Mesendoderm (in vitro differentiated cells): ENCODE results near the gene NIPA2.
"Not testable (repeated sequence)": the region's sequence is repeated elsewhere in the genome, so short reads cannot be mapped to it uniquely, and the experiment has no call there.

Experiments
- DNase-seq: peaks from one replicate; pipeline ENCODE4 v3.0.0; 2013
- H2AK5ac ChIP-seq: 2 replicates; pipeline ENCODE4 v1.6.1; 2013; ENCODE audit warnings: low read length, inconsistent platforms
- H2BK120ac ChIP-seq: 2 replicates; pipeline ENCODE4 v1.6.1; 2013; ENCODE audit warnings: low read depth, mild to moderate bottlenecking, low read length, moderate library complexity, mixed read lengths
- H2BK15ac ChIP-seq: replicated peaks from 2 replicates; pipeline ENCODE4 v1.6.1; 2013; ENCODE audit warnings: low read depth, mild to moderate bottlenecking, moderate library complexity
- H2BK5ac ChIP-seq: 2 replicates; pipeline ENCODE4 v1.6.1; 2013; ENCODE audit warnings: low read length, inconsistent platforms
- H3K18ac ChIP-seq: 2 replicates; pipeline ENCODE4 v1.6.1; 2013; ENCODE audit warnings: mild to moderate bottlenecking, low read length, mixed read lengths
- H3K23ac ChIP-seq: one replicate; pipeline ENCODE4 v1.6.1; 2013; ENCODE audit warnings: low read length
- H3K27ac ChIP-seq: 2 replicates; pipeline ENCODE4 v1.5.1; 2013; ENCODE audit warnings: low read depth, mild to moderate bottlenecking, inconsistent platforms, low read length, moderate library complexity
- H3K27me3 ChIP-seq: 2 replicates; pipeline ENCODE4 v1.6.1; 2013; ENCODE audit warnings: low read length, control low read depth, mild to moderate bottlenecking, inconsistent platforms; ENCODE audit not compliant: insufficient read depth, poor library complexity
- H3K36me3 ChIP-seq: 2 replicates; pipeline ENCODE4 v1.6.1; 2013; ENCODE audit warnings: low read length, inconsistent platforms; ENCODE audit not compliant: control insufficient read depth, insufficient read depth
- H3K4ac ChIP-seq: one replicate; pipeline ENCODE4 v1.6.1; 2013; ENCODE audit warnings: low read depth, mild to moderate bottlenecking, low read length, moderate library complexity
- H3K4me1 ChIP-seq: 2 replicates; pipeline ENCODE4 v1.6.1; 2013; ENCODE audit warnings: low read depth, low read length, inconsistent platforms; ENCODE audit not compliant: control insufficient read depth
- H3K4me2 ChIP-seq: 2 replicates; pipeline ENCODE4 v1.6.1; 2013; ENCODE audit warnings: low read length
- H3K4me3 ChIP-seq: 2 replicates; pipeline ENCODE4 v1.5.1; 2013; ENCODE audit warnings: mild to moderate bottlenecking, low read length
- H3K56ac ChIP-seq: one replicate; pipeline ENCODE4 v1.6.1; 2013; ENCODE audit warnings: low read length
- H3K79me1 ChIP-seq: 2 replicates; pipeline ENCODE4 v1.6.1; 2013; ENCODE audit warnings: low read length, inconsistent platforms
- H3K79me2 ChIP-seq: 2 replicates; pipeline ENCODE4 v1.6.1; 2013; ENCODE audit warnings: mild to moderate bottlenecking, low read length; ENCODE audit not compliant: control insufficient read depth, insufficient read depth
- H3K9ac ChIP-seq: 2 replicates; pipeline ENCODE4 v1.6.1; 2013; ENCODE audit warnings: low read length, inconsistent platforms
- H4K5ac ChIP-seq: one replicate; pipeline ENCODE4 v1.6.1; 2013; ENCODE audit warnings: low read length
- H4K8ac ChIP-seq: one replicate; pipeline ENCODE4 v1.6.1; 2013; ENCODE audit warnings: low read depth, mild to moderate bottlenecking, control low read depth, low read length, moderate library complexity
- WGBS: extraction: QIAGEN DNeasy Blood & Tissue Kit; methylation state at CpG from one replicate; pipeline ENCODE4 v1.1.7; 2013; ENCODE audit warnings: low lambda C conversion rate, missing lambda C conversion rate; ENCODE audit not compliant: insufficient coverage; ENCODE audit errors: extremely low coverage; 5-methylcytosine and 5-hydroxymethylcytosine counted together

The NIPA2 gene

GRCh38 chr15:22799902-22800301, 38.6 kb upstream of the NIPA2 start:
- no peak overlapping the region for H4K5ac ChIP-seq
- H3K27ac ChIP-seq: no peak overlapping the region
- H3K56ac ChIP-seq: no peak overlapping the region
- no peak overlapping the region for H2BK5ac ChIP-seq
- no peak overlapping the region for H4K8ac ChIP-seq
- H2BK120ac ChIP-seq: no peak overlapping the region
- H3K79me1 ChIP-seq: peaks cover 5% of the 10 kb centered on the region
- H3K79me2 ChIP-seq: peaks cover 45% of the 10 kb centered on the region
- peaks cover 5% of the 10 kb centered on the region for H3K4me1 ChIP-seq
- WGBS: no CpG with 5 or more reads among the region's 2 CpGs
- no peak for DNase-seq
- H2AK5ac ChIP-seq: no peak overlapping the region
- no peak overlapping the region for H3K4me2 ChIP-seq
- no peak overlapping the region for H3K23ac ChIP-seq
- H2BK15ac ChIP-seq: no peak overlapping the region
- H3K36me3 ChIP-seq: no peaks in the 10 kb centered on the region
- no peak overlapping the region for H3K4ac ChIP-seq
- no peak overlapping the region for H3K18ac ChIP-seq
- H3K4me3 ChIP-seq: no peak overlapping the region
- no peaks in the 10 kb centered on the region for H3K27me3 ChIP-seq
- no peak overlapping the region for H3K9ac ChIP-seq

- not testable (repeated sequence) for DNase-seq, H4K8ac ChIP-seq, H2BK120ac ChIP-seq, H3K4me3 ChIP-seq, H3K56ac ChIP-seq, H2AK5ac ChIP-seq, H3K4me1 ChIP-seq, H3K27me3 ChIP-seq, H3K23ac ChIP-seq, H3K4me2 ChIP-seq, H3K4ac ChIP-seq, H4K5ac ChIP-seq, H2BK5ac ChIP-seq, H3K36me3 ChIP-seq, H2BK15ac ChIP-seq, H3K18ac ChIP-seq, H3K9ac ChIP-seq, H3K27ac ChIP-seq
- Histone ChIP-seq H3K79me2 (peaks cover 39% of the 10 kb centered on the region), H3K79me1 (peaks cover 11% of the 10 kb centered on the region)
- no CpG with 5 or more reads among the region's 10 CpGs for WGBS
Observed at GRCh38 chr15:22803006-22803405, 35.5 kb upstream of the NIPA2 start.

GRCh38 chr15:22806156-22806555, 32.3 kb upstream of the NIPA2 start:
- Histone ChIP-seq H3K27me3 (no peaks in the 10 kb centered on the region), H4K8ac (no peak overlapping the region), H2BK15ac (no peak overlapping the region), H3K36me3 (no peaks in the 10 kb centered on the region), H3K4me3 (no peak overlapping the region), H3K4ac (no peak overlapping the region), H3K79me2 (peaks cover 35% of the 10 kb centered on the region), H3K79me1 (peaks cover 10% of the 10 kb centered on the region), H3K27ac (no peak overlapping the region), H3K56ac (no peak overlapping the region), H3K18ac (no peak overlapping the region), H3K4me1 (no peaks in the 10 kb centered on the region), H2BK5ac (no peak overlapping the region), H4K5ac (no peak overlapping the region), H2AK5ac (no peak overlapping the region), H2BK120ac (no peak overlapping the region), H3K23ac (no peak overlapping the region), H3K4me2 (no peak overlapping the region), H3K9ac (no peak overlapping the region)
- WGBS: no CpG with 5 or more reads among the region's 11 CpGs
- no peak for DNase-seq

- no peak overlapping the region for H3K9ac ChIP-seq
- no CpG with 5 or more reads among the region's 2 CpGs for WGBS
- no peak overlapping the region for H3K18ac ChIP-seq
Observed at GRCh38 chr15:22806664-22807063, 31.8 kb upstream of the NIPA2 start.

GRCh38 chr15:22807831-22808230, 30.6 kb upstream of the NIPA2 start:
- H3K9ac ChIP-seq, H4K5ac ChIP-seq, H3K36me3 ChIP-seq, H3K27me3 ChIP-seq, H2BK5ac ChIP-seq, DNase-seq, H3K4me3 ChIP-seq, H3K56ac ChIP-seq, H4K8ac ChIP-seq, H2BK15ac ChIP-seq, H3K4me2 ChIP-seq, H2BK120ac ChIP-seq, H2AK5ac ChIP-seq, H3K4me1 ChIP-seq, H3K4ac ChIP-seq, H3K27ac ChIP-seq, H3K18ac ChIP-seq, H3K23ac ChIP-seq: not testable (repeated sequence)
- no CpG with 5 or more reads among the region's 9 CpGs for WGBS
- Histone ChIP-seq H3K79me2 (peaks cover 25% of the 10 kb centered on the region), H3K79me1 (peaks cover 11% of the 10 kb centered on the region)

More at GRCh38 chr15:22806664-22807063, 31.8 kb upstream of the NIPA2 start:
- Histone ChIP-seq H3K56ac (no peak overlapping the region), H2AK5ac (no peak overlapping the region), H3K4me2 (no peak overlapping the region), H3K27me3 (no peaks in the 10 kb centered on the region), H2BK120ac (no peak overlapping the region), H3K36me3 (no peaks in the 10 kb centered on the region), H2BK15ac (no peak overlapping the region), H3K4me1 (no peaks in the 10 kb centered on the region), H4K5ac (no peak overlapping the region), H3K4ac (no peak overlapping the region), H2BK5ac (no peak overlapping the region), H3K79me1 (peaks cover 10% of the 10 kb centered on the region), H3K27ac (no peak overlapping the region), H4K8ac (no peak overlapping the region), H3K79me2 (peaks cover 33% of the 10 kb centered on the region), H3K23ac (no peak overlapping the region), H3K4me3 (no peak overlapping the region)
- DNase-seq: no peak

GRCh38 chr15:22808240-22808639, 30.2 kb upstream of the NIPA2 start:
- no peak overlapping the region for H3K27ac ChIP-seq
- H3K18ac ChIP-seq: no peak overlapping the region
- no peaks in the 10 kb centered on the region for H3K36me3 ChIP-seq
- H3K4me3 ChIP-seq: no peak overlapping the region
- H4K8ac ChIP-seq: no peak overlapping the region
- no peak overlapping the region for H2AK5ac ChIP-seq
- H4K5ac ChIP-seq: no peak overlapping the region
- no peak overlapping the region for H3K23ac ChIP-seq
- H3K27me3 ChIP-seq: no peaks in the 10 kb centered on the region
- no peak for DNase-seq
- H3K4me2 ChIP-seq: no peak overlapping the region
- no peak overlapping the region for H2BK120ac ChIP-seq
- no peaks in the 10 kb centered on the region for H3K4me1 ChIP-seq
- no peak overlapping the region for H2BK15ac ChIP-seq
- H3K9ac ChIP-seq: no peak overlapping the region
- H3K4ac ChIP-seq: no peak overlapping the region
- H3K79me1 ChIP-seq: peaks cover 12% of the 10 kb centered on the region
- peaks cover 25% of the 10 kb centered on the region for H3K79me2 ChIP-seq
- no peak overlapping the region for H3K56ac ChIP-seq
- no peak overlapping the region for H2BK5ac ChIP-seq
- WGBS: no CpG with 5 or more reads among the region's 4 CpGs
